NB4 (cell line): ENCODE measurements around the gene FAAP20.

Experiments used
- CTCF ChIP-seq: IDR thresholded peaks from one replicate; pipeline ENCODE4 v1.5.1; 2012; ENCODE audit warnings: low read depth, low read length
- POLR2A ChIP-seq: IDR thresholded peaks from 2 replicates; pipeline ENCODE4 v1.6.1; 2011; ENCODE audit warnings: mild to moderate bottlenecking; ENCODE audit not compliant: insufficient read length; ENCODE audit errors: extremely low read depth

- TF ChIP-seq POLR2A (no peak), CTCF (no peak)
Observed at GRCh38 chr1:2185880-2186855, 8.4 kb downstream of the FAAP20 start.
